SIG-M5 (cell line): Measurements from ENCODE around the gene EPB41L4A.

ENCODE experiments used
- DNase-seq: peaks from one replicate; lab custom pipeline; 2025; lab: John Stamatoyannopoulos, UW

EPB41L4A gene

DNA sequence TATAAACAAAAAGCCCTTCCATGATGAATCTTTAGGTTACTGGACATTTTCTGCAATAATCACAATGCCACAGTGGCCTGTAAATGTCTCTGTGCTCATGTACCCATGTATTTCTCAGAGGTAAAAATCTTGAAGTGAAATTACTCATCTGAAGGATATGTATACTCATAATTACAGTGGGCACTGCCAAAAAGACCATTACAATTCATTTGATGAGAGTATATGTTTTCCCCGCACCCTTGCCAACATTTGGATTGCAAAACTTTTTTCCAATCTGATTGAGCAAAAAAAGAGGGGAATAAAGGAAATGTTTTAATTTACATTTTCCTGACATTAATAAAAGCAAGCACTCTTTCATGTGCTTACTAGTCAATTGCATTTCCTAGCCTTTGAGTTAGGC is 110.5 kb downstream of the EPB41L4A start:
- DNase-seq: no peak

DNA sequence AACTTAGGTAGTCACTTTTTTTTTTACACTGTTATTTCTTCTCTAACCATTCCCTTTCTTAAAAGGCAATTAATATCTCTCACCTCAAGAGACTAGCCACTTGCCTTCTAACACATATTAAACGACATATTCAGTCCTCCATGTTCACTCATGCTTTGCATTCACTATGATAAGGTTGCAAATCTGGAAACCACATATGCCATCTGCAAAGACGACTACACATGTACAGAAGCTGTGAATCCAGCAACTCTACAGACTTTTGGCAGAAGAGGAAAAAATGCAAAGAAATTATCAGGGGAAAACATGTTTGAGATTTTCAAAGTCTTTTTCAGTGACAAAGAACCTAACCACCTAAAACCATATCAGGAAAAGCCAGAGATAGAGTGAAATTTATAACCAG is 112.1 kb downstream of the EPB41L4A start:
- no peak for DNase-seq

DNA sequence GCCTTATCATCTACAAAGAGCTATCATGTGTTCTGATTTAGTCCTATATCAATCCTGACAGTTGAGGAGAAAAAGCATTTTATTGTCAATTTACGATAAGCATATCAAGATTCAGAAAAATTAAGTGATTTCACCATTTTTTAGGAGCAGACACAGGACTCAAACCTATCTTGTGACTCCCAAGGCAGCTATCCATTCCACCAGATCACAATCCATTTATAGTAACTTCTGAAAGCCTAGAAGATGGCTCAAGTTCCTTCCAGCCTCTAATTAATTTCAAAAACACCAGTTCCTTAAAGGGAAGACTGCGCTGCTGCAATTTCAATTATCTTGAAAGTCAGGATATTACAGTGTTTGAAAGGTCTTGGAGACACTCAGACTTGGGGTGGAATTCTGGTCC is 114.3 kb downstream of the EPB41L4A start:
- DNase-seq: no peak

DNA sequence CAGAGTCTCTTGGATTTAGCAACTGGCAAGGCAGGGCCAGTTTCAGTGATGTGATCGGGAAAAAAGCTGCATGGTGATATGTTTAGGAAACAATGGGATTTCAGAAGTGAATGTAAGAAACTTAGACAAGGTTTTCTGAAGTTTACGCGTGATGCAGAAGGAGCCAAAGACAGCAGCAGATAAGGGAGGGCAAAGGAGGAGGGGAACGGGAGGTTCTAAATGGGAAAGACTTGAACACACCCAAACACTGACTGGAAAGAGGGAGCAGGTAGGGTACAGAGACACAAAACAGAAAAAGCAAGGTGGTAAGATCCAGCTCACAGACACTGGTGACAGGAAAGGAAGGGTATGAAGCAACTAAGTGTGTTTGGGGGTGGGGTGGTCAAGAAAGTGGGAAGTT is 115.4 kb downstream of the EPB41L4A start:
- no peak for DNase-seq

DNA sequence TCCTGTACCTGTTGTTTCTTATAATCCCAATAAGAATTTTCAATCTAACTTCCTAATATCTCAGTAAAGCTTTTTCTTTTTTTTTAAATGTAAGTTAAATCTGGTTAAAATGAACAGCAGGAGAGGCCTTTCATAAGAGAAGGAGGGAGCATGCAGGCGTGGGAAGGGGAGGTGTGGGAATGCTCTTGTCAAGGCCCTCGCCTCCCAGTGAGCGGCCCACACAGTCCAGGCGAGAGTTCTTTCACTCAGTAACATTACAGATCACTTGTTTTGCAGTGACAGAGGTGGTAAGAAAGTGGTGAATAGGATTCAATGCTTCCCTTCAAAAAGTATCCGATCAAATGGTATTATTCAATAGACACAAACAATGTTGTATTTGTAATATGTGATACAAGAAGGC is 125.0 kb downstream of the EPB41L4A start:
- no peak for DNase-seq

DNA sequence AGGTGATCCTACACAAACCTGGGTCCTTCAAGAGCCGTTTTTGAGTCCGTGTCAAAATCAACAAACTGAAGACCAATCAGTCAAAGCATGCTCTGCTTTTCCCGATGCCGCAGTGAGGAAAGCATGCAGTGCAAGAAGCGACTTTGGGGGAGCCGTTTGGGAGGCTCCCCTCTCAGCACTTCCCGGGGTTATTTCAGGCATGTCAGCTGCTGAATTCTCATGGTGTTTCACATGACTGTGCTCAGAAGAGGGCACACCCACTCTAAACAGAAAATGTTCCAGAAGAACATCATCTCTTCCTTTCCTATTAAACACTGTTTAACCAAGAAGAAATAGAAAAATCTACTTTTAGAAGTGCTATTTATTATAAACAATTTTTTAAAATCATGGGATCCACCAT is 125.5 kb downstream of the EPB41L4A start:
- no peak for DNase-seq

DNA sequence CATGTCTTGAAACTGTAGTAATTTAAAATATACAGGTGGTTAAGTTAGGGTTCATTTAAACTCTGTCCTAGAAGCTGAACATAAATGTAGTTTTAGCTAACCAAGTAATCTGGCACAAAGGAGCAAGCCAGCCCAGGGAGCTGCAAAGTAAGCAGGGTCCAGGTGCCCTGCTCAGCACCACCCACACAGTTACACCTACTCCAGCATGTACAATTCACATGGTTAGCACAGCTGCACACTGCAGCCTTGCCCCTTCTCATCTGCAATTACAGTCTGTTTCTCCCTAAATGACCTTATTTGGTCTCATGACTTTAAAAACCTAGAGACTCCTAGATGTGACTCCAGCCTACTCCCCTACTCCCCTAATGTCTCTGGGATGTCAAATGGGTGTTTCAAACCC is 128.4 kb downstream of the EPB41L4A start:
- DNase-seq: no peak

DNA sequence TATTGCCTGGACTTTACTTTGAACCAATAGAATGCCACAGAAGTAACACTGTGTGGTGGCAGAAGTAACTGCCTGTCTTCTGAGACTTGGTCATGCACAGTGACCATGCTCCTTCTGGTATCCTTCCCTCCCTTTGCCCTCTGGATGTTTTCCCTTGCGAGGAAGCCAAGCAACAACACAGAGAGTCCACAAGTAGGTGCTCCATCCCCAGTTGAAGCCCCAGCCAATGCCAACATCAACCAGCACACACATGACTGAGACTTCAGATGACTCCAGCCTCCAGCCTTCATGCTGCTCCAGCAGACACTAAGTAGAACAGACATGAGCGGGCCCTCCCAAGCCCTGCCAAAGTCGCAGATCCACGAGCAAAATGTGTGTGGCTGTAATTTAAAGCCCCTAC is 129.6 kb downstream of the EPB41L4A start:
- no peak for DNase-seq

DNA sequence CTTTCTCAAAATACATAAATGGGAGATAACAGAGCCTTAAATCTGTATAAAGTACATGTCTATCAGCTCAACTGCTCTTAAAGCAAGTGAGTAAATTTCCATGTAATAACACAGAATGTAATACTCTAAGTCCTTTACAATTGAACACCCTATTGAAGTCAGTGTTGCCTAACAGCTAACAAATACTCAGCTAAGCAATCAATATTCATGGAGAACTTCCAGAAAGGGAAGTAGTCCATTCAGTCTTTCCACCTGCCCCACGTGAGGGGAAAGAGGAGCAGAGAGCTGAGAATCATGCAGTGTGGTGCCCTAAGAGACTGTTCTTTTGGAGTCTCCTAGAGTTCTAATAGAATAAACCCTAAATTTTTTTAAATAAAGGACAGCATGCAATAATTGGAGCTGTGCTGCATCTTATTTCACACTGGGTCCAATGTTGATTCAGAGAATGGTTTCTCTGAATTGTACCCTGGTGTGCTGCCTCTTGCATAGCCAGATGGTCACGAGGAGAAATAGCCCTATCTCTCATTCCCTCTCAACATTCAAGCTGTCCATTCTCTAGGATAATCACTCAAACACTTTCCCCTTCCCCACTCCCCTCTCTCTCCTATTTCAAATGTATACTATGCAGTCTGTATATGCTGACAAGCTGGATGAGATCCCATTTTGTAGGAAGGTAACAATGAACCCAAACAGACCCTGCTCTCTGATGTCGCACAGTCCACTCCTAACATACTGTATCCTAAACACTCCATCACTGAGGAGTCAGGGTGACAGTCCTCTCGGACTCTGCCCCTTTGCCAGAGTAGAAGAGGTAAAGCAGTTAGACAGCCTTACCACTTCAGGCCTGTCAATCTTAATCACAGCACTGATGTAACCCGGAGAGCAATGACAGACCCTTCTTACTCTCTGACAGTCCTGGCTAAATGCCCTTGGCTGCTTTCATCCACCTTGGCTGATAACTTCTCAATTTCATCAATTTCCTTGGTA is 134.8 kb downstream of the EPB41L4A start:
- no peak for DNase-seq

DNA sequence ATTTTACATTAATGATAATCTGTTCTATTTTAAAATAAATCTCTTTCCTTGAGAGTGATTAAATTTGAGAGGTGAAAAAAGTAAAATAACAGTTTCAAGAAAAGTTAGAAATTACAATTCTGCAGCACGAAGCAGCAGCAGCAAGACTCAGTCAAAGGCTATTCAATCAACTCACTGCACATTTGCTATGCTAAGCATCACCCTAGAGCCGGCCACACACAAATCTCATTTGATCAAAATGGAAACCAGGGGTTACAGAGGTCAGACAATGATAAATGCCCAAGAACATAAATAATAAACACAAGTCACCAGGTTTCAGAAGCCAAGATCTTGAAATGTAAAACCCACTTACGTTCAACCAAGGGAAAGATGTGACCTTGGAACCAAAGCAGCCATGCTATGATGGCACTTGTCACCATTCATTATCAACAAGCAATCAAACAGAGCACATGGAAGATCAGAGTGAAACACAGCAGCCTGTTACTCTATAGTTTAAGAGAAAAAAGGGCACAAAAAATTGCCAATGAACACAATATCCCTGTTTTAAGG is 136.0 kb downstream of the EPB41L4A start:
- DNase-seq: no peak

DNA sequence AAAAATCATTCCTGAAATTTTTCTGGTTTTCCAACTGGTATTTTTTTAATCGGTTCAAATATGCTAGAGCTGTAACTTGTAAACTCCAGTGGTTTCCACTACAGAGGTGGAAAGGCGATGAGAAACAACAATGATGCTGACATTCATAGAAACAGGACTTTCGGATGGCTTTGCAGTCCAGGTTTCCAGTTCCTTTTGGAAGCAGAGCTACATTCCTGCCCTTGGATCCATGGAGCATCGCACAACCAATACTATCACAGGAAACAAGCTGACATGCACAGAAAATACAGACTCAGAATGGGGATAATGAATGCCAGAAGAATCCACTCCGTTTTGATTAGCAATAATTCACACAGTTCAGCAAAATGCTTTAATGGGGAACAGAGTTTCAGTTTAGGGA is 140.0 kb downstream of the EPB41L4A start:
- DNase-seq: no peak

DNA sequence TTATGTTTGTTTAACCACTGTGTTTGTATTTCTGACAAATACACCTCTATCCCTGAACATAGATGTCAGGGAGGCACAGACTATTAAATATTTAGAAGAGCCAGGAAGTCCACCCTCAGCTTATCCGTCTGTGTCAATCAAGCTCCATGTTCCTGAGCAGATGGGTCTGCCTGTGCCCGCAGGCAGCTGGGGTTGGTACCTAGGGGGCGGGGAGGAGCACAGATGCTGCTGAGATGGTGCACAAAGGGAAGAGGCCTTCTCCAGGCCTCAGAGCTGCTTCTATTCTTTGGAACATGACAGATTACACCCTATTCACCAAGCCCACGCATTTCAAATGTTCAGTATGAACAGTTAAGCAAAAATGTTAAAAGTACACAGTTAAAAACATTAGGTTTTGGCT is 142.1 kb downstream of the EPB41L4A start:
- DNase-seq: no peak

DNA sequence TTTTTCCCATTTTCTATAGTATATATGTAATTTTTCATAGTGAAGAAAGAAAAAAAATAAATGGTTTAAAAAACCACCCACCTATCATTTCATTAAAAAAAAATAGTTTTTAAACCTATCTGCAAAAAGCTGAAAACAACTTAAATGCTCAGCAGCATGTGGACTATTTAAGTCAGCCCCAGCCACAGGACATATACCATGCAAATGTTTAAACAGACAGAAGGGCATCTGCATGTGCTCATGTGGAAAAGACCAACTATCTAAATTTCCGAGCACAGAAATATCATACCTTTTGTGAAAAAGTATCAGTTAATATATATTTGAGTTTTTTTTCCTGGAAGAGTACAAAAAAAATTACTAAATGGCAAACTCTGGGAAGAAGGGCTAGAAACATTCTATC is 143.4 kb downstream of the EPB41L4A start:
- DNase-seq: no peak

DNA sequence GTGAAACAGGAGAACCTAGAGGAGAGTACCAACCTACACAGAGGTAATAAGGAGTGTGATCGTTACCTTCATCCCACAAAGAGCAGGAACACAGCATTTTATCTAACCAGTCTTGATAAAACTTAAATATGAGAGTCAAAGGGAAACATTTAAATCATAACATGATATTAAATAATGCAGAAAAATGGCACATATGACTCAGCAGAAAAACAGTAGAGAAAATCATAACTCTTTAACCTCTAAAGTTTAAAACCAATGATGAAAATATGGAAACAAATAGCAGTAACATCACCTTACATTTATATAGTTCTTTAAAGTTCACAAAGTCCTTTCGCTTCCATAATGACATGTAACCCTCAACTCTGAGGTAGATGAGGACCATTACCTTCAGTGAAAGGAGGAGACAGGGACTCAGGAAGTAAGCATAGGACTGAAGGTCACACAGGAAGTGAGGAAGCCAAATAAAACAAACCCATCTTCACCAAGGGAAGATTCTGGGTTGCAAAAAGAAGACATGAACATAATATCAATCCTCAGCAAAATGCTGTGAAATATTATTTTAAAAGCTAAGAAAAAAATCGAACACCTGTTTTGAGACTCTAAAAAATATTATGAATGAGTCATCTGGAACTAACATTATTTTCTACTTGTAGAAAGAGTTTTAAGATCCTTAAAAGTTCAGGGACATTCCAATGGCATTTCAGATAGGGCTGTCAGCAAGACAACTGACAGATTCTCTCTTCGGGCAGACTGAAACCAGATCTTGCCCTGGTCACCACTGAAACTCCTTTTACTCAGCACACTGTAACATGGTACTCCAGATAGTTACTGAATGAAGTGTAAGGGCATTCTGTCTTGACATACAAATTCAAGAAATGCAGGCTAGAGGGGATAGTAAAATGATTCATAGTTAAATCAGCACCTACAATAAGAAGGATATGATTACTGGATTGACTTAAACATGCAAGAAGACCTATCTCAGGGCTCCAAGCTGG is 148.5 kb downstream of the EPB41L4A start:
- DNase-seq: no peak

DNA sequence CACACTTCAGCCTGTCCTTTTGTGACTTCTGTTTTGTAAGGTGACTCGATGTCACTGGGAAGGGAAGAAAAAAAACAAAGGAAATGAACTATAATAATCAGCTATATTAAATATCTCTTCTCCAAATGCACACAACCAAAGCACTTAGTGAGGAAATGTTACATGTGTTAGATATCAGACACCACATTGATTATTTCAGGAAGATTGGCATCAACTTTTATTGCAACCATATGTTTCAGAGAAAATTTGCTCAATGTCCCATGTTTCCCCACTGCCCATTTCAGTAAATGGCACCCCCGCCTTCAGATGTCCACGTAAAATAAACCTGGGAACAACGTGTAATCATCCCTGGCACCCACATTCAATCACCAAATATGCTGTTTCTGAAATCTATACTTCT is 151.8 kb downstream of the EPB41L4A start:
- no peak for DNase-seq

DNA sequence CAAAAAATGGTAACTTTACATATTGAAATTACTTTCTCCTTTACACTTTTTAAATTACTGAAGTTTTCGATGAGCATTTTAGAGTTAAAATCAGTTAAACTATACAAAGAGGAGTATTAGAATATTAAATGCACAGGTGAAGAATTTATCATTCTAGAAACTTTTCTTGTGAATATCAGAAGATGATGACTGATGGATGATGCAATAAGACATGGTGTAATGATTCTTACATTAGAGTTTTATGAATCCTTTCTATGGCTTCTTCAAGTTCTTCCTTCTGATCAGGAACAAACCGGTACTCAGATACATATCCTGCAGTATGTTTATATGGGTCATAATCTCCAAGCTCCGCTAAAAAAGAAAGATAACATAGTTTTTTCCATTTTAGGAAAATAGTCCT is 154.4 kb downstream of the EPB41L4A start:
- DNase-seq: no peak

DNA sequence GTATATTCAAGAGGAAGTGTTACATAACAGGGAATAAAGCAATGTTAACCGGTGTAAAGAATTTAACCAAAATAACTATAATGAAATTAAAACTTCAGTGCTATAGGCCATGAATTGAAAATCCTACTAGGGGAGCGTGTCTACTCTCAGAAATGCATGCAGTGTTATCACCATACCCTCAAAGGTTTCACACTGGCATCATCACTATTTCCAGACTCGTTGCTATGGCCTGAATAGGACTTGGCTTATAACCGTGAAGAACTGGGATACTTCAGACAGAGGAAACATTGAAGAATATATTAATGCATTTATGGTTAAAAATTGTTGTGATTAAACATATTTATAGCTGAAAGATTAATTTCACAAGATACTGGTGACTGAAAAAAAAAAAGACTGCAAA is 154.9 kb downstream of the EPB41L4A start:
- no peak for DNase-seq

DNA sequence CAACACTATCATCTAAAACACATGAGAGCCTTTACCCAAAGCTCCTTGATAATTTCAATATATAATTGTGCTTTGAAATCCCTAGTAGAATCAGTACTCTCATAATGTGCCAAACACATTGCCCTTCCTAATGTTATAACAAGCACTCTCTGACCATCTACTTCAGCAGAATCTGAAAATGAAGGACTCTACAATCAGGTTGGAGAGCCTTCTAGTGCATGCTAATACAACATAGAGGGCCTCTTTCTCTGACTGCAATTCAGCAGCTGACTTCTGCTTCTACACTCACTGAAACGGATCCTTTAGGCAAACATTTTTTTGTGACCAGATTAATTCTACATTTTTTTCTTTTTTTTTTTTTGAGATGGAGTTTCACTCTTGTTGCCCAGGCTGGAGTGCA is 155.6 kb downstream of the EPB41L4A start:
- DNase-seq: no peak

DNA sequence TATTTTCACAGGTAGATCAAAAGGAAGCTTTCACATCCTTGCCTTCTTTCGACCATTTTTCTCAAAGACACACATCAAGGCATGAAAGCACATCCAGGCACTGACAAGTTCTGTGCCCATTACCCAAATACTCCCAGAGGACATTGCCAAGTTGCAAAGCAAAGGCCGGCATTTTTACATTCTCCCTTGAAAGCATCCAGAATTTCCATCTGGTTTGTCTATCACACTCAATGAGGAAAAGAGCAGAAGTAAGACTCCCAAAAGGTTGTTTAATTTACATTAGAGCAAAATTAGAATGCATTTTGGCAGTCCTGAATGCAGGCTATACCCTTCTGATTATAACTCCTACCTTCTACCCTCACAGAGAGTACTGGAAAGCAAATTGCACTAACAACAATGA is 160.5 kb downstream of the EPB41L4A start:
- no peak for DNase-seq

DNA sequence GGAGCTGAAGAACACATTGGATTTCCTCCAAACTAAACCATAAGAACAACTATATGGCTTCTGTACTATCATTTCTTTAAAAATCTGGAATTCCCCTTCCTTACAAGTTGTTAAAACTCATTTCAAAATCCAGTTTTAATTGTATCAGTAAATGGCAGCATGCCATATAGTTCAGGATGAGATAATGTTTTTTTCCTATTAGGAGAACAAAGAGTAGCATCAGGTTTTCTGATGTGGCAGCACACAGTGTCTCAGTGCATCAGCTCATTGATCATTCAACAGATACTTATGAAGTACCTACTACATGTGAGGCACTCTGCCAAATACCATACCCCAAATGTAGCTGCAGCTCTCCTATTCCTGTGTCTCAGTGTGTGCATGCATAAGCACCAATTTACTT is 161.1 kb downstream of the EPB41L4A start:
- no peak for DNase-seq

DNA sequence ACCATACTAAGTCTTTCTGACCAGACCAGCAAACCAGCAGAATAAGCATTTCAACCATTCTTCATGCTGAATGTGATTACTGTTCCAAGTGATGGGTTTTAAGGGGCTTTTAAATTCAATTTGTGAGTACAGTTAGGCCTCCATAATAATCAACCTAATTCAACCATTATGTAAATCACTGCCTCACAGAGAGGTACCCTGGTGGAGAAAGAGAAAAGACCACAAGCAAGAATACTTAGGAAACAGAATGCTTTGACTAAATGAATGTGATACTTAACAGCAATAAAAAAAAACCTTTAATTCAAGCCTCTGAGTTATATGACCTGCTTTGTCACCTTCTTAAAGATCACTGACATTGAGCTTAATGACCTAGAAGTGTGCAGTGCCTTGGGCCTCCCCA is 162.1 kb downstream of the EPB41L4A start:
- no peak for DNase-seq

DNA sequence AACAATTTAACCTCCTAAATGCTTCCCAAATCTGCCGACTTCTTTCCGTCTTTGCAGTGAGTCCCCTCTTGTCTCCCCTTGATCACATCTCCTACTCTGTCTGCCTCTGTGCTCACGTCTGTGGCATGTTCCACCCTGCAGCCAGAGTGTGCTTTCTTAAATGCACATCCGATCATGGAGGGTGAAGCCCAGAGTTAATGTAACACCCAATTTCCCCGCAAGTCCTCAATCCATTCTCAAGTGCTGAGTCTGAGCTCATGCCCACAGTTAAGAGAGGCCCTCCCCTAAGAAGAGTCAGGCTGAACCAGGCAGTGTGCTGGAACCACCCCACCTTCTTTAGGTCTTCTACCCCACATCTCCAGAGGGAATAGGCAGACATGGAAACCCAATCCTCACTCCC is 164.8 kb downstream of the EPB41L4A start:
- DNase-seq: no peak
